Measurements from ENCODE around the gene FAM227B.
"Not testable (repeated sequence)": the region's sequence is repeated elsewhere in the genome, so short reads cannot be mapped to it uniquely, and the experiment has no call there.

The FAM227B gene

GRCh38 chr15:49538520-49538919 is 82.1 kb downstream of the FAM227B start:
- H3K27ac ChIP-seq (ENCODE audit: poor library complexity, severe bottlenecking) = no peak overlapping the region
- DNase-seq (ENCODE audit: low spot score) = no peak
- ATAC-seq (ENCODE audit: low read depth) = no peak
- no peaks in the 10 kb centered on the region for H3K27me3 ChIP-seq (ENCODE audit: insufficient read depth, poor library complexity, severe bottlenecking)
- no peak for TF ChIP-seq CTCF (IDR thresholded peaks at IDR 0.05; ENCODE audit: poor library complexity, severe bottlenecking)
- peaks cover 3% of the 10 kb centered on the region for H3K4me1 ChIP-seq (ENCODE audit: insufficient read depth, poor library complexity, severe bottlenecking)
- H3K36me3 ChIP-seq (ENCODE audit: low read depth) = no peaks in the 10 kb centered on the region
- no peaks in the 10 kb centered on the region for H3K9me3 ChIP-seq (ENCODE audit: severe bottlenecking)
- H3K4me3 ChIP-seq (ENCODE audit: severe bottlenecking) = no peak overlapping the region

- Histone ChIP-seq H3K36me3 (ENCODE audit: low read depth) (no peaks in the 10 kb centered on the region), H3K27ac (ENCODE audit: poor library complexity, severe bottlenecking) (no peak overlapping the region), H3K4me1 (ENCODE audit: insufficient read depth, poor library complexity, severe bottlenecking) (peaks cover 11% of the 10 kb centered on the region), H3K27me3 (ENCODE audit: insufficient read depth, poor library complexity, severe bottlenecking) (no peaks in the 10 kb centered on the region), H3K4me3 (ENCODE audit: severe bottlenecking) (no peak overlapping the region), H3K9me3 (ENCODE audit: severe bottlenecking) (no peaks in the 10 kb centered on the region)
- ATAC-seq (ENCODE audit: low read depth) (peak; percentile 99), DNase-seq (ENCODE audit: low spot score) (no peak)
- TF ChIP-seq CTCF (IDR thresholded peaks at IDR 0.05; ENCODE audit: poor library complexity, severe bottlenecking) = no peak
Observed at GRCh38 chr15:49530092-49530491, 90.5 kb downstream of the FAM227B start.

- ATAC-seq (ENCODE audit: low read depth) (no peak), DNase-seq (ENCODE audit: low spot score) (no peak)
- Histone ChIP-seq H3K27me3 (ENCODE audit: insufficient read depth, poor library complexity, severe bottlenecking) (no peaks in the 10 kb centered on the region), H3K27ac (ENCODE audit: poor library complexity, severe bottlenecking) (no peak overlapping the region), H3K9me3 (ENCODE audit: severe bottlenecking) (no peaks in the 10 kb centered on the region), H3K4me1 (ENCODE audit: insufficient read depth, poor library complexity, severe bottlenecking) (peaks cover 11% of the 10 kb centered on the region), H3K36me3 (ENCODE audit: low read depth) (no peaks in the 10 kb centered on the region), H3K4me3 (ENCODE audit: severe bottlenecking) (no peak overlapping the region)
- no peak for TF ChIP-seq CTCF (IDR thresholded peaks at IDR 0.05; ENCODE audit: poor library complexity, severe bottlenecking)
Observed at GRCh38 chr15:49528289-49528688, 92.3 kb downstream of the FAM227B start.

GRCh38 chr15:49521802-49522201 is 98.8 kb downstream of the FAM227B start:
- ATAC-seq (ENCODE audit: low read depth) (peak; percentile 54; the same call in 2 of the 3 replicates), DNase-seq (ENCODE audit: low spot score) (no peak)
- Histone ChIP-seq H3K4me3 (ENCODE audit: severe bottlenecking) (no peak overlapping the region), H3K27me3 (ENCODE audit: insufficient read depth, poor library complexity, severe bottlenecking) (no peaks in the 10 kb centered on the region), H3K36me3 (ENCODE audit: low read depth) (no peaks in the 10 kb centered on the region), H3K27ac (ENCODE audit: poor library complexity, severe bottlenecking) (no peak overlapping the region), H3K4me1 (ENCODE audit: insufficient read depth, poor library complexity, severe bottlenecking) (no peaks in the 10 kb centered on the region), H3K9me3 (ENCODE audit: severe bottlenecking) (no peaks in the 10 kb centered on the region)
- peak; percentile 33 for TF ChIP-seq CTCF (IDR thresholded peaks at IDR 0.05; ENCODE audit: poor library complexity, severe bottlenecking)

- H3K27ac ChIP-seq (ENCODE audit: poor library complexity, severe bottlenecking); H3K27me3 ChIP-seq (ENCODE audit: insufficient read depth, poor library complexity, severe bottlenecking); H3K4me3 ChIP-seq (ENCODE audit: severe bottlenecking); ATAC-seq (ENCODE audit: low read depth); H3K9me3 ChIP-seq (ENCODE audit: severe bottlenecking); H3K36me3 ChIP-seq (ENCODE audit: low read depth); H3K4me1 ChIP-seq (ENCODE audit: insufficient read depth, poor library complexity, severe bottlenecking); DNase-seq (ENCODE audit: low spot score): not testable (repeated sequence)
Observed at GRCh38 chr15:49512739-49513138, 107.9 kb downstream of the FAM227B start.

Measured in RWPE2 (cell line).